ENCODE measurements around the gene LBR.

- TF ChIP-seq CTCF (IDR thresholded peaks at IDR 0.05), result no peak
- no peak for TF ChIP-seq POLR2A (IDR thresholded peaks at IDR 0.05)
Observed at GRCh38 chr1:225425201-225425786, 2.5 kb downstream of the LBR start.

All from adrenal gland (tissue), 5 donors.